GM19438 (cell line): ENCODE measurements around the gene MEG3.

Experiments used
- ATAC-seq: cut with Tn5 transposase; IDR thresholded peaks from one replicate; pipeline ENCODE4 v1.9.1; 2021; ENCODE audit warnings: low read depth; ENCODE audit not compliant: unreplicated experiment

MEG3 gene

GRCh38 chr14:100905166-100905565, 79.2 kb downstream of the MEG3 start:
- no peak for ATAC-seq

GRCh38 chr14:100906420-100906819, 80.5 kb downstream of the MEG3 start:
- ATAC-seq, result no peak

GRCh38 chr14:100907240-100907639, 81.3 kb downstream of the MEG3 start:
- no peak for ATAC-seq

- ATAC-seq, result no peak
Observed at GRCh38 chr14:100909439-100909838, 83.5 kb downstream of the MEG3 start.
